Ramos (cell line): ENCODE data around the gene MIEF2.
"Not testable (repeated sequence)": the region's sequence is repeated elsewhere in the genome, so short reads cannot be mapped to it uniquely, and the experiment has no call there.

Experiments used
- in situ Hi-C: fragments of 300-500 bp; cut with MboI; formaldehyde crosslinking; loops from one replicate; pipeline ENCODE4 v1.14.3; 2022; ENCODE audit warnings: low sequenced_read_pairs; ENCODE audit not compliant: unreplicated experiment

MIEF2 gene

GRCh38 chr17:18280766-18281371 is 20.4 kb downstream of the MIEF2 start:
- in situ Hi-C loops, result no loop called here

GRCh38 chr17:18281788-18282187 is 21.3 kb downstream of the MIEF2 start:
- in situ Hi-C loops, result no loop called here

DNA sequence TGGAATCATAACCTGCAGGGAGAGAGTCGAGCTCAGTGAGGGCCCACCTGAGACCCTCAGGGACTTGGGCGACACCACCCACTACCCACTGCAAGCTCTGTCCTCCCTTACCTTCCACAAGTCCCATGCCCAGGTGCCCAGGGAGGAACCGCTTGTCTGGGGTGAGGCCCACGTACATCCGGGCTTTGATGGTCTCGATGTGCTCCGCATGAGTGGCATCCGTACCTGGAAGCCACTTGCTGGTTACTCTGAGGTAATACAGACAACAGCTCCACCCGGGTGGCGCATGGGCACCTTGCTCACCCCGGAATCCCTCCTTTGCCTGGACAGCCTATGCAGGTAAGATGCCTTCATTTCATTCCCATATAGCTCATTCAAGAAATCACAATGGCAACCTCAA is 24.8 kb downstream of the MIEF2 start:
- in situ Hi-C loops, result no loop called here

DNA sequence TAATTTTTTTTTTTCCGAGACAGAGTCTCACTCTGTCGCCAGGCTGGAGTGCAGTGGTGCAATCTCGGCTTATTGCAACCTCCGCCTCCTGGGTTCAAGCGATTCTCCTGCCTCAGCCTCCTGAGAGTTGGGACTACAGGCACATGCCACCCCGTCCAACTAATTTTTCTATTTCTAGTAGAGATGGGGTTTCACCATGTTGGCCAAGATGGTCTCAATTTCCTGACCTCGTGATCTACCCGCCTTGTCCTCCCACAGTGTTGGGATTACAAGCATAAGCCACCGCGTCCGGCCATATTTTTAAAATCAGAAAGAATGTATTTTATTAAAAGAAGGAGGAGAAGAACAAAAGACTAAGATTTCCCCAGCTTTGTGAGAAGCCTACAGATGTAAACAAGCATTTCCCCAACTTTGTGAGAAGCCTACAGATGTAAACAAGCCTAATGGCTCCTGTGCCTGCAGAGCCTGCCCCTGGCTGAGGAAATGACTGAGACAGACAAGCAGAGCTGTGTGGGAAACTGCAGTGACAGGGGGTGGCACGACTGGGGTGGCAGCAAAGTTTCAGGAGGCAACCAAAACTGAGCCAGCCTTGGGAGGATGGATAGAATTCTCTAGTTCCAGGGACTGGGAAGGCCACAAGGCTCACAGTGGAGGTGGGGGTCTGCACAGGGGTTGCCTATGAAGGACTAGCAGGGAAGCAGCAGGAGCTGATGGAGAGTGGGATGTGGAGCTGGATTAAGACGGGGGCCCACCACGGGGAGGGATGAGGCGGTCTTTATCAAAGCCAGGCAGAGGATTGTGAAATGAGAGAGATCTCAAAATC is 31.5 kb downstream of the MIEF2 start:
- in situ Hi-C loops, result no loop called here

- in situ Hi-C loops, result not testable (repeated sequence)
Observed at GRCh38 chr17:18298061-18298460, 37.6 kb downstream of the MIEF2 start.

DNA sequence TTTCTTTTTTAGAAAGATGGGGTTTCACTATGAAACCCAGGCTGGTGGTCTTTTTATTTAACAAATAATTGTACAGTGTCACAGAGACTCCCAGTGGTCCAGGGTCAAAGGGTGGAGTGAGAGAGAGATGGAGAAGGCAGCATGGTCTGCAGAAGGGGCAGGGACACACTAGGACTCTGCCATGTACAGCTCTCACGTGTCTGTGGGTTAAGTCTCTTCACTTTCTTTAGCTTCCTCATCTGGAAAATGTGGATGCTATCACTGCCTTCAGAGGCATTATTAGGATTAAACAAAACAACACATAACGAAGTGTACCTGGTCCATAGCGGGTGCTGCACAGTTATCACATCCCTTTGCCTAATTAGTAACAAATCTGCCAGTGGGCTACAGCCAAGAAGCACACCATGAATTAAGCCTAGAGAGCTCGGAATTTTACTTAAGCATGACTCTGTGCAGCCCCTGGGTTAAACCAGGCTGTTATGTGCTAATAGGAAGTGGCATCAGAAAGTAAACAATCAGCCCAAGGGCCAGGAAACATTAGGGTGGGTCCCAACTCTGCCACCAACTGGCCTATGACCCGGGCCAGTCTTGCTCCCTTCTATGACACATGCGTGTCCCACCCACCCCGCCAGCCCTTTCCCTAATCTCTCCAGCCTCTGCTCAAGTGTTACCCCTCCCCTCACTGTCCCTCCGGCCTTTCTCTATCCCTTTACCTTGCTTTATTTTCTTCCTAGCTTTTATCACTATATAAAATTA is 40.4 kb downstream of the MIEF2 start:
- in situ Hi-C loops, result no loop called here

DNA sequence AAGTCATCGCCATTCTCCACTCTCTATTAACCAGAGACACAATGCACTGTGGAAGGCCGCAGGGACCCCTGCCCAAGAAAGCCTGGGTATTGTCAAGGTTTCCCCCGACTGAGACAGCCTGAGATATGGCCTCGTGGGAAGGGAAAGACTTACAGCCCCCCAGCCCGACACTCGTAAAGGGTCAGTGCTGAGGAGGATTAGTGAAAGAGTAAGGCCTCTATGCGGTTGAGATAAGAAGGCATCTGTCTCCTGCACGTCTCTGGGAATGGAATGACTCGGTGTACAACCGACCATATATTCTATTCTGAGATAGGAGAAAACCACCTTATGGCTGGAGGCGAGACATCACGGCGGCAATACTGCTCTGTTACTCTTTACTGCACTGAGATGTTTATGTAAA is 42.7 kb downstream of the MIEF2 start:
- in situ Hi-C loops, result not testable (repeated sequence)

GRCh38 chr17:18309202-18309601 is 48.7 kb downstream of the MIEF2 start:
- in situ Hi-C loops, result no loop called here

DNA sequence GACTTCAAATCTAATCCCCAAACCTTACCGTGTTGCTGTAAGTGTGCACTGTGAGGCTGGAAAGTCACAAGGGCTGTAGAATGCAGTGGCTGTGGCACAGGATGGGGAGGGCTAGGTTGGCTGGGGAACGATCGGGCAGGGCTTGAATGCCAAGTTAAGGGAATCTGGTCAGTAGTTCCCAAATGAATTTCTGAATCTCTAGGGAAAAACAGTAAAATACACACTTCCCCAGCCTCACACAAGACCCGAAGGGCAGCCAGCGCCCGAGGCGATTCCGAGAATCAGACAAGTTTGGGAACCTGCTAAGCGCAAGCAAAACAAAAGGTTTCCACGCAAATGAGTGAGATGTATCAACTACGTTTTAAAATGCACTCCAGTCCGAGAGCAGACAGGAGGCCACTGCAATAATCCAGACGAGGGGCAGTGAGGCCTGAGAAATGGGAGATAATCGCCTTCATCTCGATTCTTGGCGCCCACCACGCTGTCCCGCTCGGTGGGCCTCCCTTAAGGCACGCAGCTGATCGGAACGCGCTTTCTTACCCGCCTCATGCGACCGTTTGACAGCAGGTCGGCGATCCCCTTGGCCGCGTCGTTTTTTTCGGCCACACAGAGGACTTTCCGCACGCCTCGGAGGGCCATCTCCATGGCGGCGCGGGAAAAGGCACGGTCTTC is 53.7 kb downstream of the MIEF2 start:
- in situ Hi-C loops, result no loop called here

DNA sequence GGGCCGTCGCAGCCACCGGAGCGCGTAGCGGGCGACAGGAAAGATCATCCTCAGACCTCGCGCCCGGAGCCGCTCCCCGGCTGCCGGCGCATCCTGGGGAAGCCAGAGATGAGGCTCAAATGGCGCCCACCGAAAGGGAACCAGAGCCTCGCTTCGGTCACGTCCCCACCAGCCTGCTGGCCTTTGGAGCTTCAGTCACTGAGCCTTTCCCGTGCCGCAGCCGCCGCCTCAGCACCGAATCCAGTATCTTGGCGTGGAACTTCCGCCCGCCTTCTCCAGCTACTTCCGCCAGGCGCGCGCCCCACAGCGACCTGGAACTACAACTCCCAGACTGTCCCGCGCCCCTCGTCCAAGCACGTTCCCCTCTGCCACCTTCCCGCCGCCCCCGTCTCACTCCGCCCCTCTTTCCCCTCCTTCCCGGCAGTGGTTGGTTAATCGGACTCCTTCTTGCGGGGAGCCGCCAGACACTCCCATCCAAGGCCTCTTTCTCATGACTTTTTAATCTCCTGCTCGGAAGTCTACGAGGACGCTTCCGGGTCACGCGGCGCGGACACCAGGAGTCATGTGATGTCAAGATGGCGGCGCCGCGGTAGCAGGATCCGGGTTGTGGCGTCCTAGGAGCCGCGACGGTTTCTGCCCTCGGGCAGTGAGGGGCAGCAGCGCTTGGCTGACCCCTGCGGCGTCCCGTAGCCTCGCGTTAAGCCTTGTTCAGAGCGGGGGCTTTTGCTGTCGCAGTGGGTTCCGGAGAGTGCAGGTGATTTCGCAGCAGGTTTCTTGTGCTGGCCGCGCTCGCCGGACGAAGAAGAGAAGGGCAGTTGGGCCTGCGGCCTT is 54.5 kb downstream of the MIEF2 start, which contains the start of the genes SMCR8 and TOP3A:
TSS of gene SMCR8 (plus strand) at position 563 of the 831 bp plus-strand sequence. CDS start 497 bp downstream, outside the sequence.
TSS of gene TOP3A (minus strand) at position 264 of the 831 bp plus-strand sequence. CDS start at position 48, 216 bp downstream.
- in situ Hi-C loops, result no loop called here

- in situ Hi-C loops, result no loop called here
Observed at GRCh38 chr17:18315562-18315922, 55.1 kb downstream of the MIEF2 start.

DNA sequence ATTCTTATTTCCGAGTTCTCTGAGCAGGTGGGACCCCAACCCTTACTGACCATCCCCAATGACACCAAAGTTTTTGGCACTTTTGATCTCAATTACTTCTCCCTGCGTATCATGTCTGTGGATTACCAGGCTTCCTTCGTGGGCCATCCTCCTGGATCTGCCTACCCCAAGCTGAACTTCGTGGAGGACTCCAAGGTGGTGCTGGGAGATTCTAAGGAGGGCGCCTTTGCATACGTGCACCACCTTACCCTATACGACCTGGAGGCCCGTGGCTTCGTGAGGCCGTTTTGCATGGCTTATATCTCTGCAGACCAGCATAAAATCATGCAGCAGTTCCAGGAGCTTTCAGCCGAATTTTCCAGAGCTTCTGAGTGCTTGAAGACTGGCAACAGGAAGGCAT is 55.5 kb downstream of the MIEF2 start:
- in situ Hi-C loops, result no loop called here
